ENCODE measurements around the gene CCSAP.

- TF ChIP-seq CTCF (IDR thresholded peaks at IDR 0.05; ENCODE audit: low read depth, low read length, poor library complexity, severe bottlenecking) (no peak), EZH2phosphoT487 (IDR thresholded peaks at IDR 0.05; ENCODE audit: borderline replicate concordance, low read length) (no peak)
Observed at GRCh38 chr1:229349463-229350385, 6.9 kb upstream of the CCSAP start.
